ENCODE data around the gene SNCAIP.

Gene SNCAIP

DNA sequence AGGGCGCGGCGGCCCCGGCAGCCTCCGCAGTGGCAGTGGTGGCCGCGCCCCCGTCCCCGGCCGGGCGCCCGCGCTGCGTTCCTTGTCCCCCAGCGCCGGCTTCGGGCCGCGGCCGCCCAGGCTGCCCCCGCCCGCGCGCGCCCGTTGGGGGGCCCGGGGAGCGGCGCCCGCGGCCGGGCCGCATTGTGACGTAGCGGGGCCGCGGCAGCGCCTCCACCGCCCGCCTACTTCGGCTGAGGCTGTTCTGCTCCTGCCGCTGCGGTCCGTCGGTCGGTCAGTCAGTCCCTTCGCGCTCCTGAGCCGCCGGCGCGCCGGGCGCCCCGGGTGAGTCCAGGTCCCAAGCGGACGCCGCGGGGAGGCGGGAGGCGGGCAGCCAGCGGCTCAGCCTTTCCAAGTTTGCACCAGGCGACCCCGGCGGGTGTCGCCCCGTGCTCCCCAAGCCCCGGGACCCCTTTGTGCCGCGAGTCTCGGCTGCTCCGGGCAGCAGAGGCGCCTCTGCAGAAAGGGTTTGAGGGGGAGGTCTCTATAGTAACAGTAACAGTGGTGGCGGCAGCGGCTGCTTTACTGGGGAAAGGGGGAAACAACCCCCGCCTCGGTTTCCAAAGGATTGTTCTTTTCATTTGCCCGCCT, at the start of gene SNCAIP:
Gene SNCAIP (plus strand): TSS at position 277 of the 630 bp plus-strand sequence. CDS start 78,898 bp downstream, outside the sequence.
- DNase-seq (ENCODE audit: low read depth in 2 of 3, low spot score in 1 of 3), result no peak

DNA sequence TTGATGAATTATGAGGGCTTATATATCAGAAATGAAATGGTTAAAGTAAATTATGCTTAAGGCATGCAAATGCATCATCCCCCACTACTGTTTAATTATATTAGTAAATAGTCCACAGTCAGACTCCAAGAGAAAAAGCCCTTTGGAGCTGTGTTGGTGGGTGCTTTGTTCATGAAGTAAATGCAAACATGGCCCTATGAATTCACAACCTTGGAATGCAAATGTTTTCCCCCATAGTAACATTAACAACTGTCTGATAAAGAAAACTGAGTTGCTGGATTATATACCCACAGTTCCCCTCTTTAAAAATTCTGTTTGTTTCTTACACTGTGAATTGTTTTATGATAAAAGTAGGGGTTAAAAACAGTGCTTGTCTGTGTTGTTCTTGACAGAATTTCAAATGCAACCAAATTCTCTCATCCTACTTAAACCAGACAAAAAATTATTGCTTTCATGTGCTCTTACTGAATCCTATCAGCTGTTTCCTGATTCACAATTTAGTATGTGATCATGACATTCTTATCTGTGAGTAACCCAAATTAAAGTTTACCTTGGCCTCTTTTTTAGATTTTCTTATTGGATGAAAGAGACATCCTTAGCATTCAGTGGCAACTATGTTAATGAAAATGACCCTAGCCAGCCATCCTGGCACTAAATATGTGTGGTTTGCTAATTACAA, 48.5 kb upstream of the SNCAIP start:
- no peak for DNase-seq (ENCODE audit: low read depth in 2 of 3, low spot score in 1 of 3)

DNA sequence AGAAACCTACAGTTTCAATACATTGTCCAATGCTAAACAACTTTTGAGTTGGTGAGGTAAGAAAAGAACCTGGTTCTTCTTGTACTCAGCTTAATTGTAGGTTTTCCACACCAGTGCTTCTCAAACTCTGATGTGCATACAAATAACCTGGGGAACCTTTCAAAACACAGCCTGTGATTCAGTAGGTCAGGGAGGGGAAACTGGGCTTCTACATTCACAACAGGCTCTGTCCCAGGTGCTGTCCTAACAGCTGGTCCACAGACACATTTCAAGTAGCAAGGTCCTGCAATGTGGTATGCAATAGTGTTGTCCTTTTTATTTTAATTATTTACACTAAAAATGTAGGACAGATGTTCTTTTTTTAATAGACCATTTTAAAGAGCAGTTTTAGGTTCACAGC, 47.4 kb upstream of the SNCAIP start:
- DNase-seq (ENCODE audit: low read depth in 2 of 3, low spot score in 1 of 3), result no peak

DNA sequence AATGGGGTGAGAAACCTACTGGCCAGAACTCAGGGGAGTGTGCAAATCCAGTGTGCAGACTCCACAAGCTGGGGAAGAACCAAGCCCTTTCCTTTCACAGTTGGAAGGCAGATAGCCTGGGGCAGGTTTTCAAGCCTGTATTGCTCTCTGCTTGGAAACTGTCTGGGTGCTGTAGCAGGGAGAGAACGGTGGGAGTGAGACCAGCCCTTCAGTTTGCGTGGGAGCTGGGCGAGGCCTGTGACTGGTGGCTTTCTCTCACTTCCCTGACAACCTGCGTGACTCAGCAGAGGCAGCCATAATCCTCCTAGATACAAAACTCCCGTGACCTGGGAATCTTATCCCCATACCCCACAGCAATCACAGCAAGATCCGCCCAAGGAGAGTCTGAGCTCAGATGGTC, 44.9 kb upstream of the SNCAIP start:
- no peak for DNase-seq (ENCODE audit: low read depth in 2 of 3, low spot score in 1 of 3)

DNA sequence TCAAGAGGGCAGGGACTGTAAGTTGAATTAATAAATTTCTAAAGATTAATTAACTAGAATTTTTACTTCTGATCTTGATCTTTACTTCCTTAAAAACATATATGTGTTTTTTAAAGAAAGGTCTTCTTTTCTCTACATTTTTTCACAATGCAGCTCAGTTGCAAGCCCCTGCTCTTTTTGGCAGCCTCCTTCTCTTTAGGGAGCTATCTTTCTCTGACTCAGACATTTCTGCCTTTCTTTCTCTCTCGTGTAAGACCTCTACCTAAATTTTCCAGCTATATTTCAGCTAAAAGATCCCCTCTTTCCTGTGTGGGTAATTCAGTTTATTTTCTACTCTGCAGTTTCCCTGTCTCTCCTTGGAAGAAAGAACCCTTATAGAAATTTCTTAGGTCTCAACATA, 38.3 kb upstream of the SNCAIP start:
- DNase-seq (ENCODE audit: low read depth in 2 of 3, low spot score in 1 of 3), result no peak

DNA sequence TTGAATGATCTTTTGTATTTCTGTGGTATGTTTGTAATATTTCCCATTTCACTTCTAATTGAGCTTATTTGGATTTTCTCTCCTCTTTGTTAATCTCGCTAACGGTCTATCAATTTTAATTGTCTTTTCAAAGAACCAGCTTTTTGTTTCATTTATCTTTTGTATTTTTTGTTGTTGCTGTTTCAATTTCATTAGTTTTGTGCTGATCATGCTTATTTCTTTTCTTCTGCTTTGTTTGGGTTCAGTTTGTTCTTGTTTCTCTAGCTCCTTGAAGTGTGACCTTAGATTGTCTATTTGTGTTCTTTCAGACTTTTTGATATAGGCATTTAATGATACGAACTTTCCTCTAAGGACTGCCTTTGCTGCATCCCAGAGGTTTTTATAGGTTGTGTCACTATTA, 28.4 kb upstream of the SNCAIP start:
- DNase-seq (ENCODE audit: low read depth in 2 of 3, low spot score in 1 of 3), result no peak

DNA sequence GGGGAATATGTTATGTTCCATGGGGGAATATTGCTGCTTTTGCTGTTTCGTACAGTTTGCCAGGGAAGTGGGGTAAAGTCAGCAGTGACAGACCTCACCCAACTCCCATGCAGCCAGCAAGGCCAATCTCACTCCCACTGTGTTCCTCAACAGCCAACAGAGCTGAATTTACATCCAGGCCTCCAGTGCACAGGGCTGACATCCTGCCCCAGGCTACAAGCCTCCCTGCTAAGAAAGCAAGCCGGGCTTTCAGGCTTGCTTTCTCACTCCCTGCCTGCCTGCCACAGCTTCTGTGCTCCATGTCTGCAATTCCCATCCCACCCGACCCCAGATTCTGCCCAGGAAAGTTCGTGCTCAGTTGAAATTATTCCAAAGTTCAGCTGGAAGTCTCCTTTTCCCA, 25.5 kb upstream of the SNCAIP start:
- DNase-seq (ENCODE audit: low read depth in 2 of 3, low spot score in 1 of 3), result no peak

DNA sequence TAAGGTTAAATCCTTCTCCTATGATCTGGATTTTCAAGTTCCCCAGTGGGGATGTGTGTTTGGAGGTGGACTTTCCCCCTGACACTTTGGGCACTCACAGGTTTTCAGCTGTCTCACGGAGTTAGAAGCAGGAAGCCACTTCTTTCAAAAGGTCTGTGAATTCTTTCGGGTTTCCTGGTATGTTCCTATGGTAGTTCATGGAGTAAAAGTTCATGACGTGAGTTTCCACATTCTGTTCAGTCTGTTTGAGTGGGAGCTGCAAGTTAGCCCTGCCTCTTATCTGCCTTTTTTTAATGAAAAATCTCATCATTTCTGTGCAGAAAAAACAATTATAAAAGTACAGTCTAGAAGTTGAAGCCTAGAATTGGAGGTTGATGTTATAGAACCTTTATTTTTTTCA, 24.9 kb upstream of the SNCAIP start:
- DNase-seq (ENCODE audit: low read depth in 2 of 3, low spot score in 1 of 3), result no peak

DNA sequence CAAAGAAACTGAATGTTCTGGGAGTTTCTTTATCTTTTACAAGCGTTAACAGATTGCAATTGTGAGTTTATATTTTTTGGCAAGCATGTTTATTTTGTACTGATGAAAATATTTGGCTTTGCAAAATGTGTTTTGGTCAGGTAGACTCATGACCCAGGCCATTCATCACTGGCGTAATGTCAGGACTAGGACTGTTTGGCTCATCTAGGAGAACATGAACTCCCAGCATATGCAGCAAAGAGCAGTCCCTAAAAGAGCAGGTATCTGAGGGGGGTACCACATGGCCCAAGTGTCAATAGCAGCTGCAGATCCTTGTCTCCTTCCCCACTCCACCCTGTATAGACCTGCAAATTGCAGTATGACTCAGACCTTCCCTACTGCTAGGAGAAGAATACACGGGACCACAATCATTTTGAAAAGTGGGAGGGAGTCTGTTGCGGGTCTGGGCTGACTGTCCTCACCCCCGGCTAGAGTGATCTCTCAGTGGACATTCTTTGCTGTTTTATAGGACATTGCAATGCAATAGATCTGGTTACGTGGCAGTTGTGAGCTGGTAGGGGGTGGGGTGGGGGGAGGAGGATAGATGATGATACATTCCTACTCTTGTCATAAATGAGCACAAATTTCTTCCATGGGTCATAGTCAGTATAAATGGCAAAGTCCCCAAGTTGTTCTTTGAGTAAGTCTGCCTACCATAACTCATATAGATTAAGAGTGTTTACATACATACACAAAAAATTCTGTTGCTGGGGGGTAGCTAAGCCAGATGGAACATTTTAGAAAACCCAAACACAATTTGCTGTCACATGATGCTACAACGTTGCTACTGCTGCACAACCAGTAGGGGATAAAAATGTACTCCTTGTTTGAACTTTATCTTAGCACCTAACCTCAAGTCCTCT, 20.8 kb upstream of the SNCAIP start:
- DNase-seq (ENCODE audit: low read depth in 2 of 3, low spot score in 1 of 3), result no peak

DNA sequence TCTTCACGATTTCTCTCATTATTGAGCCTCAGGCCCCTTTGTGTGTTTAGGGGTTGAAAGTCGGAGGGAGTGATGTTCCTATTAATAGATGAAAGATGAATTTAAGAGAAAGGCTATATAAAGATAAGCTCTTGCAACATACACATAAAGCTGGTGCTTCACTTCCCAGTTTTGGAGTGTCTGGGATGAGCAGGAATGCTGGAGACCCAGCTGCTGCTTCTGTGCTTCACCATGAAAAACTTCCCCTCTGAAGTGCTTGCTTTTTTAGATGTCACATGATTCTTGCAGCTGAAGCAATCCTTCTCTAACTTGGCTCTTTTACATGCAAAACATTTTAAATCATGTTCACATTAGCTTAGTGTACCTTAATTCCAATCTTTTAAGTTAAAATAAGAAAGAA, 19.7 kb upstream of the SNCAIP start:
- DNase-seq (ENCODE audit: low read depth in 2 of 3, low spot score in 1 of 3), result no peak

DNA sequence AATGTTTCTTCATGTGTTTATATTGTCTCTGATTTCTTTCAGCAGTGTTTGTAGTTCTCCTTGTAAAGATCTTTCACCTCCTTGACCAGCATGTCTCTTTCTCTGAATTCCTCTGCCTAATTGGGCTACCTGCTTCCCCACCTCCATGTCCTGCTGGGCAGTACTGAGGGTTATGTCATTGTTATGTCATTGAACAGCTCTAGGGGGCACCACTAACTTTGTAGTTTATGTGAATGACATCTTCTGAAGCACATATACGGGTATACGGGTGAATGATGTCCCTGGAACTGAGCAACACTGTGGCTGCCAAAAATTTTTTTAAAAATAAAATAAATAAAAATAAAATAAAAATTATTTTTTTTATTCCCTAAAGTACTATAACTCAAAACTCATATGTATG, 16.9 kb upstream of the SNCAIP start:
- DNase-seq (ENCODE audit: low read depth in 2 of 3, low spot score in 1 of 3), result no peak

DNA sequence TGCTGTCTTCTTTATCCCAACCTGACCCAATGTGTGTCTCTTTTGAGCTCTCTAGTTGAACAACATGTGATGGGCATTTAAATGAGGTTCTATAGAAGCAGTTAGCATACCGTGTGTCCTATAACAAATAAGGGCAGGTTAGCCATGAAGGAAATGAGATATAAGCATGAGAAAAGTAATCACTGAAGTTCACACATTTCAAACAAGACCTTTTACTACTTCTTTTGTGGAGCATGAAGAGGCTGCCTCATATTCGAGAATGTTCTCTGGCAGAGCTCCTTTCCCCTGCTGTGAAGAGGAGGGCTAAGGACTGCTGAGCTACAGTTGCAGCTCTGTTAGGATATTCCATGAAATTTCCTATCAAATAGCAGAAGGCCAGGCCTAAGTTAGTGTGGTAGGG, 15.2 kb upstream of the SNCAIP start:
- DNase-seq (ENCODE audit: low read depth in 2 of 3, low spot score in 1 of 3), result no peak

DNA sequence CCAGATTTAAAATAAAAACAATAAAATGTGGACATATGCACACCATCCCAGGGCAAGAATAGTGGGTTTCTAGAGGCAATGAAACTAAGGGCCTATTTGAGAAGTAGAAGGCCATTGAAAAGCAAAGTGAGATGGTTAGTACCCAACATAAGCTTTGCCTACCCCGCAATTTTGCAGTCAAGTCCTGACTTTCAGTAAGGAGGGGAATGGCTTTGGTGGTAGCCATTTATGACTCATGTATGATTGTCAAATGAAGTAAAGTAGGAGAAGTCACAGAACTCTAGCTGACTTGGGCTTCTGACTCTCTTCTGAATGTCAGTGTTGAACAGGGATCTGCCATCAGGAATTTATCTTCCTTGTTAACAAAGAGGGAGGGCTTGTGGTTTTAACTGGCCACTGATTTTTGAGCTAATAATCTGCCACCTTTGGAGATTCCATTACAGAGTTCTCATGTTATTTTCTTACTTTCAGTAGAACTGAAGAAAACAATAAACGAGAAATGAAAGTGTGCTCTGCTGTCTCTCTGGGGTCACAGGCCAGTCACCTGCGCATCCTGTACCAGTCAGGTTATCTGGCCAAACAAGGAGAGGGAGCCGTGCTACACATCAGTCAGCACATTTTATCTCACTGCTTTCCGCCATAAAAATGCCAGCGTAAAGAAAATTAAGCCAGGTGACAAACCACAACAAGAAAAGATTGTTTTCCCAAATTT, 14.3 kb upstream of the SNCAIP start:
- no peak for DNase-seq (ENCODE audit: low read depth in 2 of 3, low spot score in 1 of 3)

DNA sequence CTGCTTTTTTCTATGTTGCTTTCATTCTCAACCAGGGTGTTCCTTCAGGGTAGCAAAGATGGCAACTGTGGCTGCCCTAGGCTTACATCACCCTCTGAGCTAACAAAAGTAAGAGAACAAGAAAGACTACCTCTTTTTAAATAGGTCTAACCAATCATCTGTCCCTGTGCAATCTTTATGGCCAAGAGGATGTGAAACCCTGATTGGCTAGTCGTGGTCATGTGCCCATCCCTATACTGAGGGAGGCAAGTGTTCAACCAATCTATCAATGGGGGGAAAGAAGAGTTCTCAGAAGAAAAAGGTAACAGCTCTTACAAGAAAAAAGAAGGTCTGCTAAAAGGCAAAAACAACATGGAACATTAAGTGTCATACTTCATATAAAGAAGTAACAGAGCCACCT, 11.7 kb upstream of the SNCAIP start:
- DNase-seq (ENCODE audit: low read depth in 2 of 3, low spot score in 1 of 3), result no peak

DNA sequence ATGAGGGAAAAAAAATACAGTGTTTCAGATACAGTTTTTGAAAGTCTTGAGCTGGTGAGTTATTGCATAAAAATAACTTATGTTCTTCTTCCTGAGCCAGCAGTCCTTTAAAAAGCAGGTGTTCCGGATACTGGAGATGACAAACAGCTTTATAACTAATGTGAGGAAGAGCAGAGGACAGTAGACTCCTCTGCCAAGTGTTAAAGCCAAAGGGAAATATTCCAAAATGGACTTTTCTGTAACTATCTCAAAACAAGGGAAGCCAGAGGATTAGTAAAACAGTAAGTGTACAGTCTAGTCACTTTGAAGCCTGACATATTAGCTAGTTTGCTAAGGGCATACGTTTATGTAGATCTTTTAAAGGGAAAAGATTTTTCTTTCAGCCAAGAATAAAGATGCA, 11.0 kb upstream of the SNCAIP start:
- no peak for DNase-seq (ENCODE audit: low read depth in 2 of 3, low spot score in 1 of 3)

DNA sequence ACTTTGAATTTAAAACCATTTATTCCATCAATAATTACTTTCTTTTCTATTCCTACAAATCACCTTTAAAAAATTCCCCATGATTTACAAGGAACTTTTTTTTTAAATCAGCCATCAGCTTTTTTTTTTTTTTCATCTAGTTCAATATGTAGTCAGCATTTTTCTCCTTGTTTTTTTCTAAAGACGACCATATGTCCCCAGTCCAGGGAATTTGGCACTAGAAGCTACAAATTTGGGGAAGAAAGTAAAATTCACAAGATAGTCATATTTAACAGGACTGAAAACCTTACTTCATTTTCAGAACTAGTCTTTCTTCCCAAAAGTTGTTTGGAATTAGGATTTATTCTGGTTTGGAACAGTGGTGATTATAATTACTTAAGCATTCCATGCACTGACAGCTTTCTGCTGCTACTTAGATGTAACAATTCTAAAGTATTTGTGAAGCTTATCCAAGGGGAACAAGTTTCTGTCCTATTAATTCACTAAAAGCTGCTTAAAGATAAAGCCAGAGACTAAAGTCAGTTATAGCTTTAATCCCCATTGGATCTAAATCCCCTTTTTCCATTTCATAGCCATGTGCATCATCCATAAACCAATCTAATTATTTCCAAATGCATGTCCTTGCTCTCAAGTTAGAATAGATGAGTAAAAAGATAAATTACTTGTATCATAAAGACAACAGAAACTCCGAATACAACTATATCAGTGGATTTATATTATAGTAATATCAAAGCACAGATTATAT, 7.4 kb upstream of the SNCAIP start:
- no peak for DNase-seq (ENCODE audit: low read depth in 2 of 3, low spot score in 1 of 3)

DNA sequence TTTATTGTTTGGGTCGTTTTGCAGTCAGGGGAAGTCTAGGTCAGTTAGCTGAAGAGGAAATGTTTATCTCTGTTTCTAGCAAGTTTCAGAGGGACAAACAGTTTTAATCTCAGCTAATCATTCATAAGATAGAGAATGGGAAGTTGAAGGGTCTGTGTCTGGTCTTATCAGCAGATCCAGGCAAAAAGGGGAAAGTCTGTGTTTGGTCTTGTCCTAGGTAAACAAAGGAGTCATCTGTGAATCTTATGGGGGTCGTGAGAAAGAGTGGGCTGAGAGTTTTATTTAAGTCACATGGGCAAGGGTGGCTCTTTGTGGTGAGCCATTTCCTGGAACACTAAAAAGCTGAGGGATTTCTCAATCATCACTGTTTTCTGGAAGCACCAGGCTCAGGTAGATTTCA, 5.6 kb upstream of the SNCAIP start:
- DNase-seq (ENCODE audit: low read depth in 2 of 3, low spot score in 1 of 3), result no peak

DNA sequence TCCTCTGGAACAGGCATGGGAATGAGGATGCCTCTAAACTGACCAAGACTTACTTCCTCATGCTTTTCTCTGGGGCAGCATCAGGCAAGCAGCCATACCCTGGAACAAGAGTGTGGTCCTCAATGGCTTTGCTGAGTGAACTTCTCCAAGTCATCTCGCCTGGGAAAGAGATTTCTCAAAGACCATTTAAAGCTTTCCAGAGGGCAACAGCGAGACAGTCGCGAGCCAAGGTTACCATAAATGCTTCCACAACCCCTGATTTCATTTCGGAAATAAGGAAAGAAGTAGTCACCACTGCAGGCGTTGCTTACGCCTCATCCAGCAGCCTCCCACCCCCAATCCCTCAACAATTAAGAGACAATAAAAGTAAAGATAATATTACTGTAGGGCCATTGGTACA, 1.1 kb upstream of the SNCAIP start:
- no peak for DNase-seq (ENCODE audit: low read depth in 2 of 3, low spot score in 1 of 3)

DNA sequence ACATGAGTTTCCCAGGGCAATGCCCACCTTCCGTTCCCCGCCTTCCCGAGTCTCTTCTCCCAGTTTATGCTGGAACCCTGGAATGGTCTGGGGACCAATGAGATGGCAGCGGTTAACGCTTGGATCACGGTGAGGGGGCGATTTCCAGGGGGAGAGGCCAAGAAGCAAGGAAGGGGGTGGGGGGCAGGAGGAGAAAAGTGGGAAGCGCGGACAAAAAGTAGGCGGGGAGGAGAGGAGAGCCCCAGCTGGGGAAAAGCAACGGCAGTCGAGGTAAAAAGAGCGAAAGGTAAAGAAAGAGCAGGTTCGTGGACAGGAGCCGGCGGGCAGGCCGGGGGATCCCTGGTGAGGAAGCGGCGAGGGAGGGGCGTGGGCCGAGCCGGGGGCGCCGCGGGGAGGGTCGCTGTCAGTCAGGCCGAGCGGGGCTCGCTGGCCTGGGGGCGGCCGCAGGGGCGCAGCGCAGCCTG, 508 bp upstream of the SNCAIP start:
- no peak for DNase-seq (ENCODE audit: low read depth in 2 of 3, low spot score in 1 of 3)

DNA sequence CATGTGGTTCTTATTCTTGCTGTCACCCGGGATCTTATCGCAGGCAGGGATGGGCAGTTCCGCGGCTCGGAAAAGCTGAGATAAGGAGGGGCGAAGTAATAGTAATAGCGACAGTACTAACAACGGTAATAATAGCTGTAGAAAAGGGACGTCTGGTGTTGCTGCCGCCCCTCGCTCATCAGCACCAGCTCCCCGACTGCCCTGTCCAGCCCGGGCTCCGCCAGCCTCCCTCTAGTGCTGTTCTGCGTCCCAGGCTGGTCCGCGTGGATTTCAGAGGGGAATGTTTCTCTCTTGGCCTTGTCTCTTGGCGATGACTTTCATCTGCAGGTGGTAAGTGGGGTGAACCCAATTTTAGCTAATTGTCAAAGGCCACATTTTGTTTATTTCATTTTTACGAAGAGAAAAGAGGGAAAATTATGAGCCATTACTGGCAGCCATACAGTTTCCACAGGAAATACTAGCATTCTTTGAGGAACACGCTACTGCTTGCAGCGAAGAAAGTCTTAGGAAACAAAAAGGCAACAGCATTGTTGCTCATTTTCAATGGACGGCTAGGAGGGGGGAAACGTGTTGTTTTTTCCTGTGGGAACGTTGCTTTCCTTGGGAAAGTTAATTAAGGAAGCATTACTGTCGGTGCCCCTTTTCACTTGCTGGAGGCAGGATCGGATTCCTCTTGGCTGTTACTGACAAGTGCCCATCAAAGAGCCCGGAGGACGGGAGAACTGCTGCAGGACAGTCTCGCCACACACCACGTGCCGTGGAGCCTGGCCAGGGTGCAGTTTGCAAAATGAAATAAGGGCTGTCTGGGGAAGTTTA, 762 bp downstream of the SNCAIP start:
- no peak for DNase-seq (ENCODE audit: low read depth in 2 of 3, low spot score in 1 of 3)

All from stimulated activated CD4-positive, alpha-beta T cell treated with anti-CD3 and anti-CD28 coated beads, Interleukin-12 subunit alpha, Interleukin-12 subunit beta, amount 100 ng/mL, for 48 hours (primary cell).